GM12878 (cell line): ENCODE measurements around the gene GIMAP1. TPM values are rescaled to one million over a fixed set of nuclear protein-coding genes. Genes with fewer than 3 reads are reported as not detected.

Experiments
- BACH1 ChIP-seq: fragments of 450-650 bp; IDR thresholded peaks from 2 replicates; pipeline ENCODE4 v1.6.1; 2017; ENCODE audit warnings: mild to moderate bottlenecking, borderline replicate concordance
- ETV6 ChIP-seq, 2 experiments: fragments of 450-650 bp in 1 of 2; IDR thresholded peaks in 1 of 2; conservative IDR thresholded peaks in 1 of 2; 2 replicates each; pipeline ENCODE4 v1.6.1; 2014; ENCODE audit warnings: antibody characterized with exemption in 1 of 2, borderline replicate concordance in 1 of 2, low read depth in 1 of 2, mild to moderate bottlenecking in 1 of 2, moderate library complexity in 1 of 2
- HDAC6 ChIP-seq: fragments of 200-600 bp; sonication (generic); IDR thresholded peaks from one replicate; pipeline ENCODE4 v1.8.0; 2017; ENCODE audit warnings: antibody characterized with exemption; ENCODE audit not compliant: unreplicated experiment
- IKZF2 ChIP-seq, 2 experiments: fragments of 450-650 bp; IDR thresholded peaks; 2 replicates each; pipeline ENCODE4 v1.6.1; 2017; ENCODE audit warnings: mild to moderate bottlenecking in 2 of 2, moderate library complexity in 2 of 2
- LARP7 ChIP-seq: fragments of 450-650 bp; IDR thresholded peaks from 2 replicates; pipeline ENCODE4 v1.6.1; 2017; ENCODE audit warnings: mild to moderate bottlenecking
- MTA3 ChIP-seq: IDR thresholded peaks from 2 replicates; pipeline ENCODE4 v1.6.1; 2012; ENCODE audit warnings: low read length, inconsistent platforms, borderline replicate concordance
- NFIC ChIP-seq: IDR thresholded peaks from 2 replicates; pipeline ENCODE4 v1.6.1; 2012; ENCODE audit warnings: low read depth, mild to moderate bottlenecking, inconsistent platforms, low read length, moderate library complexity
- NFYA ChIP-seq: IDR thresholded peaks from 2 replicates; pipeline ENCODE4 v1.6.1; 2011; ENCODE audit warnings: low read depth, mild to moderate bottlenecking, low read length, improper control_type of control experiment, borderline replicate concordance
- NR2F1 ChIP-seq: fragments of 450-650 bp; conservative IDR thresholded peaks from 2 replicates; pipeline ENCODE4 v1.6.1; 2017; ENCODE audit warnings: mild to moderate bottlenecking
- TBL1XR1 ChIP-seq: IDR thresholded peaks from 2 replicates; pipeline ENCODE4 v1.6.1; 2012; ENCODE audit warnings: low read depth, low read length, improper control_type of control experiment
- TCF3 ChIP-seq: IDR thresholded peaks from 2 replicates; pipeline ENCODE4 v1.6.1; 2012; ENCODE audit warnings: low read depth, mild to moderate bottlenecking, low read length, borderline replicate concordance; ENCODE audit not compliant: insufficient read depth
- USF1 ChIP-seq: IDR thresholded peaks from 2 replicates; pipeline ENCODE4 v1.6.1; 2011; ENCODE audit warnings: borderline replicate concordance, low read depth, mild to moderate bottlenecking, moderate library complexity, mixed read lengths, low read length; ENCODE audit not compliant: insufficient read depth; ENCODE audit errors: extremely low read length
- WRNIP1 ChIP-seq: IDR thresholded peaks from 2 replicates; pipeline ENCODE4 v1.6.1; 2011; ENCODE audit warnings: low read depth, low read length, improper control_type of control experiment, borderline replicate concordance
- YBX1 ChIP-seq: fragments of 450-650 bp; IDR thresholded peaks from 2 replicates; pipeline ENCODE4 v1.6.1; 2016; ENCODE audit warnings: antibody characterized with exemption
- ZBTB11 ChIP-seq: fragments of 450-650 bp; formaldehyde crosslinking; IDR thresholded peaks from 2 replicates; pipeline ENCODE4 v1.5.0; 2022; ENCODE audit warnings: mild to moderate bottlenecking, missing genetic modification characterization
- ZBTB4 ChIP-seq: fragments of 450-650 bp; formaldehyde crosslinking; IDR thresholded peaks from 2 replicates; pipeline ENCODE4 v1.4.0; 2022; ENCODE audit warnings: mild to moderate bottlenecking, moderate library complexity
- polyA plus RNA-seq, 11 experiments: library from polyadenylated mRNA; depleted of rRNA in 4 of 11; unstranded in 6 of 11; stranded (reverse) in 5 of 11; fragments of >200 nt; fragmentation: Nextera tagmentation in 4 of 11; fragmentation: Illumina TruSeq in 1 of 11; extraction: Ambion mirVana in 4 of 11; extraction: Trizol in 1 of 11; gene quantifications; 1 replicate in 1 of 11; 2 replicates in 10 of 11; pipeline versions ENCODE4 v1.2.1 to v1.2.3, GENCODE V29; 2011 to 2016; ENCODE audit warnings: inconsistent platforms in 2 of 11, missing spikeins in 2 of 11, low read depth in 1 of 11
- total RNA-seq, 4 experiments: library from RNA; depleted of rRNA in 3 of 4; stranded (reverse); fragments of >200 nt in 3 of 4; fragmentation: Illumina TruSeq in 1 of 4; extraction: Trizol in 1 of 4; gene quantifications; 2 replicates each; pipeline versions ENCODE4 v1.2.1 to v1.2.3, GENCODE V29; 2013 to 2021
- TF ChIP-seq, protein P1 (sequence below): fragments of 450-650 bp; IDR thresholded peaks from 2 replicates; pipeline ENCODE4 v1.6.1; 2017; ENCODE audit warnings: mild to moderate bottlenecking, moderate library complexity

The GIMAP1 gene
- total and polyA plus RNA-seq, 10 of the 15 experiments (the other 5 are each of a cell fraction or from before 2014, with no cell fraction given): 0.16 to 1.9 (median 1.1) TPM

- TF ChIP-seq USF1: no peak
- TF ChIP-seq NR2F1: no peak
- TF ChIP-seq NFIC: peak; percentile 85; the same call in 1 of the 2 replicates
- no peak for TF ChIP-seq TCF3
- no peak for TF ChIP-seq MTA3
- TF ChIP-seq LARP7: no peak
- TF ChIP-seq ETV6 (conservative IDR thresholded peaks at IDR 0.05 in 1 of 2, IDR thresholded peaks at IDR 0.05 in 1 of 2; ENCODE audit: borderline replicate concordance in 1 of 2, low read depth in 1 of 2): peak in 1 of 2 experiments; percentile 97; a peak in 2 of 4 replicates
- TF ChIP-seq IKZF2 (IDR thresholded peaks at IDR 0.05): peak; percentile 22 to 37; a peak in 2 of 4 replicates
- TF ChIP-seq, protein P1, sequence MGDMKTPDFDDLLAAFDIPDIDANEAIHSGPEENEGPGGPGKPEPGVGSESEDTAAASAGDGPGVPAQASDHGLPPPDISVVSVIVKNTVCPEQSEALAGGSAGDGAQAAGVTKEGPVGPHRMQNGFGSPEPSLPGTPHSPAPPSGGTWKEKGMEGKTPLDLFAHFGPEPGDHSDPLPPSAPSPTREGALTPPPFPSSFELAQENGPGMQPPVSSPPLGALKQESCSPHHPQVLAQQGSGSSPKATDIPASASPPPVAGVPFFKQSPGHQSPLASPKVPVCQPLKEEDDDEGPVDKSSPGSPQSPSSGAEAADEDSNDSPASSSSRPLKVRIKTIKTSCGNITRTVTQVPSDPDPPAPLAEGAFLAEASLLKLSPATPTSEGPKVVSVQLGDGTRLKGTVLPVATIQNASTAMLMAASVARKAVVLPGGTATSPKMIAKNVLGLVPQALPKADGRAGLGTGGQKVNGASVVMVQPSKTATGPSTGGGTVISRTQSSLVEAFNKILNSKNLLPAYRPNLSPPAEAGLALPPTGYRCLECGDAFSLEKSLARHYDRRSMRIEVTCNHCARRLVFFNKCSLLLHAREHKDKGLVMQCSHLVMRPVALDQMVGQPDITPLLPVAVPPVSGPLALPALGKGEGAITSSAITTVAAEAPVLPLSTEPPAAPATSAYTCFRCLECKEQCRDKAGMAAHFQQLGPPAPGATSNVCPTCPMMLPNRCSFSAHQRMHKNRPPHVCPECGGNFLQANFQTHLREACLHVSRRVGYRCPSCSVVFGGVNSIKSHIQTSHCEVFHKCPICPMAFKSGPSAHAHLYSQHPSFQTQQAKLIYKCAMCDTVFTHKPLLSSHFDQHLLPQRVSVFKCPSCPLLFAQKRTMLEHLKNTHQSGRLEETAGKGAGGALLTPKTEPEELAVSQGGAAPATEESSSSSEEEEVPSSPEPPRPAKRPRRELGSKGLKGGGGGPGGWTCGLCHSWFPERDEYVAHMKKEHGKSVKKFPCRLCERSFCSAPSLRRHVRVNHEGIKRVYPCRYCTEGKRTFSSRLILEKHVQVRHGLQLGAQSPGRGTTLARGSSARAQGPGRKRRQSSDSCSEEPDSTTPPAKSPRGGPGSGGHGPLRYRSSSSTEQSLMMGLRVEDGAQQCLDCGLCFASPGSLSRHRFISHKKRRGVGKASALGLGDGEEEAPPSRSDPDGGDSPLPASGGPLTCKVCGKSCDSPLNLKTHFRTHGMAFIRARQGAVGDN: no peak
- TF ChIP-seq WRNIP1: no peak
- TF ChIP-seq HDAC6: no peak
- TF ChIP-seq ZBTB4 (CRISPR knock-in tag): no peak
- peak; percentile 12; the same call in 1 of the 2 replicates for TF ChIP-seq YBX1
- TF ChIP-seq ZBTB11 (CRISPR knock-in tag): no peak
- TF ChIP-seq TBL1XR1: no peak
- TF ChIP-seq BACH1: no peak
- TF ChIP-seq NFYA: no peak
These were observed 37.6 kb downstream of the GIMAP1 start (continued) for GRCh38 chr7:150753826-150754603.
